HepG2 (cell line): ENCODE data around the gene COPS3. TPM values are rescaled to one million over a fixed set of nuclear protein-coding genes. Genes with fewer than 3 reads are reported as not detected.
A peak's percentile ranks its signal among the peaks of the same experiment; 100 is the strongest.

Experiments
- ATAC-seq: fragments of 200-7000 bp; cut with Tn5 transposase; 3 replicates; pipeline ENCODE4 v1.9.1; 2020; ENCODE audit warnings: mild to moderate bottlenecking, moderate library complexity
- BruUV-seq: library from RNA; stranded (reverse); fragments of 400-500 nt; replicated peaks from 2 replicates; lab custom pipeline; 2021; lab: Mats Ljungman, UMichigan
- CTCF ChIA-PET: fragments of 300-600 bp; formaldehyde crosslinking; extraction: SDS; loops from one replicate; lab custom pipeline; 2021; ENCODE audit warnings: low total read pairs, inconsistent platforms, low intra/inter-chr PET ratio; lab: Yijun Ruan, JAX
- POLR2A ChIA-PET: fragments of 350-600 bp; sonication (Branson Sonifier 250); formaldehyde crosslinking; loops from one replicate; lab custom pipeline; 2020; ENCODE audit warnings: antibody characterized with exemption, inconsistent platforms; lab: Yijun Ruan, JAX
- DNase-seq: peaks from one replicate; pipeline ENCODE4 v3.0.0-alpha.2; 2015; ENCODE audit warnings: low spot score
- FAIRE-seq: peaks from 3 replicates; lab custom pipeline; 2011; peaks lifted over from hg19 to GRCh38; lab: Jason Lieb, UNC
- H2AFZ ChIP-seq: one replicate; pipeline ENCODE4 v1.6.1; 2011; ENCODE audit warnings: low read length, inconsistent platforms
- H3K27ac ChIP-seq: fragments of 300-600 bp; 3 replicates; pipeline ENCODE4 v1.8.0; 2011; ENCODE audit warnings: mixed run types, mild to moderate bottlenecking, mixed read lengths, low read length, inconsistent platforms; ENCODE audit not compliant: insufficient read depth; ENCODE audit errors: extremely low read length
- H3K27me3 ChIP-seq, 2 experiments: fragments of 200-600 bp in 1 of 2; 2 replicates in 1 of 2; 3 replicates in 1 of 2; pipeline versions ENCODE4 v1.6.0 to v1.8.0; 2011; ENCODE audit warnings: low read length in 2 of 2, mild to moderate bottlenecking in 2 of 2, moderate library complexity in 2 of 2, inconsistent platforms in 1 of 2; ENCODE audit not compliant: insufficient read depth in 2 of 2, control insufficient read depth in 1 of 2
- H3K36me3 ChIP-seq, 2 experiments: fragments of 200-600 bp in 1 of 2; replicated peaks in 1 of 2; 2 replicates in 1 of 2; 3 replicates in 1 of 2; pipeline versions ENCODE4 v1.5.1 to v1.8.0; 2011; ENCODE audit warnings: low read length in 2 of 2, inconsistent platforms in 1 of 2; ENCODE audit not compliant: insufficient read depth in 2 of 2, control insufficient read depth in 1 of 2
- H3K4me1 ChIP-seq: 2 replicates; pipeline ENCODE4 v1.5.1; 2012; ENCODE audit warnings: low read length, inconsistent platforms; ENCODE audit not compliant: insufficient read depth
- H3K4me2 ChIP-seq: 2 replicates; pipeline ENCODE4 v1.6.0; 2011; ENCODE audit warnings: low read depth, low read length, inconsistent platforms
- H3K4me3 ChIP-seq, 3 experiments: fragments of 200-600 bp in 1 of 3; sonication (generic), shearing (Covaris generic) in 1 of 3; replicated peaks in 1 of 3; 2 replicates each; pipeline ENCODE4 v1.5.1; 2011 to 2016; ENCODE audit warnings: low read length in 3 of 3, inconsistent platforms in 2 of 3, low read depth in 2 of 3, mild to moderate bottlenecking in 2 of 3, control low read depth in 1 of 3, mixed read lengths in 1 of 3; ENCODE audit not compliant: insufficient read depth in 1 of 3
- H3K79me2 ChIP-seq: one replicate; pipeline ENCODE4 v1.6.1; 2011; ENCODE audit warnings: low read length, inconsistent platforms; ENCODE audit not compliant: insufficient read depth
- H3K9ac ChIP-seq: 2 replicates; pipeline ENCODE4 v1.6.0; 2011; ENCODE audit warnings: mild to moderate bottlenecking, low read depth, low read length, inconsistent platforms; ENCODE audit not compliant: insufficient read depth
- H3K9me3 ChIP-seq: 2 replicates; pipeline ENCODE4 v1.5.1; 2012; ENCODE audit warnings: mild to moderate bottlenecking, low read length
- H4K20me1 ChIP-seq: 2 replicates; pipeline ENCODE4 v1.6.0; 2011; ENCODE audit warnings: inconsistent platforms, mild to moderate bottlenecking, low read length, moderate library complexity; ENCODE audit not compliant: insufficient read depth
- DDIT3 ChIP-seq: sonication (generic); formaldehyde crosslinking; IDR thresholded peaks from 2 replicates; pipeline ENCODE4 v1.4.0; 2020; ENCODE audit warnings: mild to moderate bottlenecking, missing genetic modification reagents
- DMTF1 ChIP-seq: sonication (generic); formaldehyde crosslinking; IDR thresholded peaks from 2 replicates; pipeline ENCODE4 v1.4.0; 2020; ENCODE audit warnings: mild to moderate bottlenecking, missing genetic modification reagents
- E2F1 ChIP-seq: sonication (generic); formaldehyde crosslinking; IDR thresholded peaks from 2 replicates; pipeline ENCODE4 v1.5.0; 2020; ENCODE audit warnings: missing genetic modification reagents
- ISL2 ChIP-seq: sonication (generic); formaldehyde crosslinking; IDR thresholded peaks from 2 replicates; pipeline ENCODE4 v1.5.0; 2020; ENCODE audit warnings: missing genetic modification reagents
- MNT ChIP-seq: fragments of 450-650 bp; IDR thresholded peaks from 2 replicates; pipeline ENCODE4 v1.6.1; 2016
- NFYC ChIP-seq: IDR thresholded peaks from 2 replicates; pipeline ENCODE4 v1.6.1; 2016; ENCODE audit warnings: missing genetic modification reagents, missing compliant biosample characterization
- NR2F1 ChIP-seq, 2 experiments: fragments of 450-650 bp in 1 of 2; formaldehyde crosslinking in 1 of 2; IDR thresholded peaks; 2 replicates each; pipeline versions ENCODE4 v1.5.0 to v1.6.1; 2016 to 2020; ENCODE audit warnings: mild to moderate bottlenecking in 1 of 2, missing compliant biosample characterization in 1 of 2, missing genetic modification reagents in 1 of 2, moderate library complexity in 1 of 2
- REPIN1 ChIP-seq: sonication (generic); formaldehyde crosslinking; IDR thresholded peaks from 2 replicates; pipeline ENCODE4 v1.8.0; 2022; ENCODE audit warnings: missing genetic modification reagents, low read depth, mild to moderate bottlenecking, borderline replicate concordance
- SP1 ChIP-seq, 2 experiments: fragments of 450-650 bp in 1 of 2; sonication (generic) in 1 of 2; formaldehyde crosslinking in 1 of 2; IDR thresholded peaks; 2 replicates each; pipeline versions ENCODE4 v1.4.0 to v1.6.1; 2016 to 2020; ENCODE audit warnings: missing genetic modification reagents in 1 of 2
- TGIF2 ChIP-seq: IDR thresholded peaks from 2 replicates; pipeline ENCODE4 v1.6.1; 2016; ENCODE audit warnings: control low read depth, missing compliant biosample characterization
- THAP9 ChIP-seq: sonication (generic); formaldehyde crosslinking; IDR thresholded peaks from 2 replicates; pipeline ENCODE4; 2020; ENCODE audit warnings: missing genetic modification reagents, mild to moderate bottlenecking, borderline replicate concordance
- ZMAT3 ChIP-seq: sonication (generic); formaldehyde crosslinking; conservative IDR thresholded peaks from 2 replicates; pipeline ENCODE4 v1.7.0; 2021; ENCODE audit warnings: missing genetic modification reagents
- ZNF235 ChIP-seq: sonication (generic); formaldehyde crosslinking; IDR thresholded peaks from 2 replicates; pipeline ENCODE4 v1.8.1; 2023; ENCODE audit warnings: mild to moderate bottlenecking, missing genetic modification reagents, borderline replicate concordance
- ZNF44 ChIP-seq: sonication (generic); formaldehyde crosslinking; IDR thresholded peaks from 2 replicates; pipeline ENCODE4 v1.5.1; 2020; ENCODE audit warnings: mild to moderate bottlenecking, missing genetic modification reagents
- WGBS: methylation state at CpG from one replicate; pipeline ENCODE4 v1.1.6; 2017; ENCODE audit warnings: low lambda C conversion rate; 5-methylcytosine and 5-hydroxymethylcytosine counted together
- in situ Hi-C: cut with HindIII; loops from 2 replicates; pipeline ENCODE4 v1.10.0; 2017; ENCODE audit warnings: low pct_unique_long_range_greater_than_20kb; ENCODE audit not compliant: extremely low pct_ligation_motif_present
- intact Hi-C: fragments of 100-400 bp; cut with micrococcal nuclease; formaldehyde crosslinking; loops from one replicate; pipeline ENCODE4 v1.10.0; 2022; ENCODE audit not compliant: unreplicated experiment
- polyA plus RNA-seq, 8 experiments: library from polyadenylated mRNA; depleted of rRNA in 3 of 8; stranded (reverse) in 7 of 8; unstranded in 1 of 8; fragments of >200 nt; fragmentation: Illumina TruSeq in 4 of 8; extraction: Trizol in 4 of 8; gene quantifications; 2 replicates each; pipeline versions ENCODE4 v1.2.1 to v1.2.3, GENCODE V29; 2011 to 2016; ENCODE audit warnings: low read depth in 4 of 8, missing spikeins in 1 of 8, mixed read lengths in 1 of 8; ENCODE audit not compliant: insufficient read depth in 1 of 8
- total RNA-seq, 5 experiments: library from RNA; depleted of rRNA; stranded (reverse); fragments of >200 nt; fragmentation: Illumina TruSeq; extraction: Trizol; gene quantifications; 2 replicates each; pipeline ENCODE4 v1.2.3, GENCODE V29; 2016; ENCODE audit warnings: low read depth in 1 of 5

Gene COPS3
- total and polyA plus RNA-seq, 2 of the 13 experiments (the other 11 are each of a cell fraction or from before 2014, with no cell fraction given), result 46.3 to 103 TPM

- Histone ChIP-seq H4K20me1 (no peaks in the 10 kb centered on the region), H3K9ac (peak within 1 kb of the TSS; percentile 88), H3K4me2 (peak within 1 kb of the TSS; percentile 98), H3K4me1 (peaks cover 38% of the 10 kb centered on the region), H3K79me2 (peaks cover 21% of the 10 kb centered on the region), H3K9me3 (no peaks in the 10 kb centered on the region), H2AFZ (no peak within 1 kb of the TSS), H3K4me3 (peak within 1 kb of the TSS; percentile 75 to 85 (median 80)), H3K27ac (peak within 1 kb of the TSS; percentile 75), H3K36me3 (peaks cover 11 to 20% of the 10 kb centered on the region in 2 experiments; a peak in 4 of 5 replicates), H3K27me3 (no peaks in the 10 kb centered on the region; a peak in 1 of 5 replicates)
- ChIA-PET CTCF (no interaction called here), POLR2A (interaction anchor here (1.3 to 2.8 kb wide), 2 partner anchors 30 to 74 kb away, joined by 4 to 12 read pairs; partner anchors contain the start of genes COPS3 and FLCN)
- in situ Hi-C loops (no loop called here), intact Hi-C loops (loop anchor here (10.0 kb wide), 1 partner anchor 108 kb away; no protein-coding TSS in a partner anchor)
- no TSS peak for BruUV-seq
- ATAC-seq, result peak; percentile 76
- peak; percentile 67 for DNase-seq
- WGBS, result 4% methylated on average over 28 of the region's 78 CpGs
- FAIRE-seq, result peak; percentile 12
- TF ChIP-seq SP1 (IDR thresholded peaks at IDR 0.05) (peak; percentile 96), SP1 (CRISPR knock-in tag; IDR thresholded peaks at IDR 0.05) (peak; percentile 100), REPIN1 (CRISPR knock-in tag) (peak; percentile 62; the same call in 1 of the 2 replicates), ZNF44 (CRISPR knock-in tag) (peak; percentile 93; the same call in 1 of the 2 replicates), NFYC (peak; percentile 57), E2F1 (CRISPR knock-in tag) (no peak), THAP9 (CRISPR knock-in tag) (peak; percentile 68; the same call in 1 of the 2 replicates), DMTF1 (CRISPR knock-in tag) (peak; percentile 54; the same call in 1 of the 2 replicates), ZNF235 (peak; percentile 85), DDIT3 (CRISPR knock-in tag) (no peak), NR2F1 (CRISPR knock-in tag; IDR thresholded peaks at IDR 0.05) (peak; percentile 48 to 79; a peak in 3 of 4 replicates), ZMAT3 (peak; percentile 98), ISL2 (CRISPR knock-in tag) (no peak), TGIF2 (CRISPR knock-in tag) (peak; percentile 91), MNT (peak; percentile 100)
These were observed 74.7 kb downstream of the COPS3 start, which contains the start of gene PLD6 for GRCh38 chr17:17206124-17206912. TSS of gene PLD6 (minus strand) at chr17:17206333. CDS start at chr17:17206286, 47 bp downstream.
